HEK293T (cell line): Measurements from ENCODE around the gene MGAT2.
"Not testable (repeated sequence)": the region's sequence is repeated elsewhere in the genome, so short reads cannot be mapped to it uniquely, and the experiment has no call there.

Experiments
- CTCF ChIA-PET: fragments of 350-600 bp; formaldehyde crosslinking; extraction: SDS; loops from one replicate; lab custom pipeline; 2021; ENCODE audit warnings: antibody characterized with exemption, inconsistent platforms; lab: Yijun Ruan, JAX
- POLR2A ChIA-PET: fragments of 350-600 bp; formaldehyde crosslinking; extraction: SDS; loops from one replicate; lab custom pipeline; 2020; ENCODE audit warnings: antibody characterized with exemption, inconsistent platforms; lab: Yijun Ruan, JAX
- DNase-seq: peaks from one replicate; pipeline ENCODE4 v3.0.0; 2012; ENCODE audit warnings: mixed read lengths; ENCODE audit errors: extremely low spot score
- ARNT ChIP-seq: fragments of 450-650 bp; IDR thresholded peaks from 2 replicates; pipeline ENCODE4 v1.6.1; 2017; ENCODE audit warnings: mild to moderate bottlenecking
- BHLHE40 ChIP-seq: fragments of 450-650 bp; IDR thresholded peaks from 2 replicates; pipeline ENCODE4 v1.6.1; 2016; ENCODE audit warnings: mild to moderate bottlenecking, moderate library complexity, borderline replicate concordance
- CTBP1 ChIP-seq: fragments of 450-650 bp; IDR thresholded peaks from 2 replicates; pipeline ENCODE4 v1.6.1; 2016; ENCODE audit warnings: borderline replicate concordance
- ELF4 ChIP-seq: fragments of 450-650 bp; IDR thresholded peaks from 2 replicates; pipeline ENCODE4 v1.6.1; 2017; ENCODE audit warnings: antibody characterized with exemption
- FOXA1 ChIP-seq: fragments of 450-650 bp; IDR thresholded peaks from 2 replicates; pipeline ENCODE4 v1.6.1; 2016; ENCODE audit warnings: mild to moderate bottlenecking
- FOXK2 ChIP-seq: fragments of 450-650 bp; IDR thresholded peaks from 2 replicates; pipeline ENCODE4 v1.6.1; 2016; ENCODE audit warnings: mild to moderate bottlenecking
- FOXM1 ChIP-seq: fragments of 450-650 bp; IDR thresholded peaks from 2 replicates; pipeline ENCODE4 v1.6.1; 2017; ENCODE audit warnings: mild to moderate bottlenecking, borderline replicate concordance
- HDGF ChIP-seq: fragments of 450-650 bp; IDR thresholded peaks from 2 replicates; pipeline ENCODE4 v1.6.1; 2017; ENCODE audit warnings: antibody characterized with exemption, borderline replicate concordance
- L3MBTL2 ChIP-seq: fragments of 450-650 bp; conservative IDR thresholded peaks from 2 replicates; pipeline ENCODE4 v1.6.1; 2016; ENCODE audit warnings: mild to moderate bottlenecking
- LEF1 ChIP-seq: fragments of 450-650 bp; IDR thresholded peaks from 2 replicates; pipeline ENCODE4 v1.6.1; 2017; ENCODE audit warnings: mild to moderate bottlenecking, borderline replicate concordance
- NFRKB ChIP-seq: fragments of 450-650 bp; IDR thresholded peaks from 2 replicates; pipeline ENCODE4 v1.6.1; 2016; ENCODE audit warnings: mild to moderate bottlenecking, moderate library complexity
- PKNOX1 ChIP-seq: fragments of 450-650 bp; IDR thresholded peaks from 2 replicates; pipeline ENCODE4 v1.6.1; 2016
- SP1 ChIP-seq: fragments of 450-650 bp; IDR thresholded peaks from 2 replicates; pipeline ENCODE4 v1.6.1; 2017
- SUZ12 ChIP-seq: fragments of 450-650 bp; IDR thresholded peaks from 2 replicates; pipeline ENCODE4 v1.6.1; 2016; ENCODE audit warnings: mild to moderate bottlenecking
- TARDBP ChIP-seq: fragments of 450-650 bp; IDR thresholded peaks from 2 replicates; pipeline ENCODE4 v1.6.1; 2016
- ZNF384 ChIP-seq: fragments of 450-650 bp; IDR thresholded peaks from 2 replicates; pipeline ENCODE4 v1.6.1; 2016

The MGAT2 gene

DNA sequence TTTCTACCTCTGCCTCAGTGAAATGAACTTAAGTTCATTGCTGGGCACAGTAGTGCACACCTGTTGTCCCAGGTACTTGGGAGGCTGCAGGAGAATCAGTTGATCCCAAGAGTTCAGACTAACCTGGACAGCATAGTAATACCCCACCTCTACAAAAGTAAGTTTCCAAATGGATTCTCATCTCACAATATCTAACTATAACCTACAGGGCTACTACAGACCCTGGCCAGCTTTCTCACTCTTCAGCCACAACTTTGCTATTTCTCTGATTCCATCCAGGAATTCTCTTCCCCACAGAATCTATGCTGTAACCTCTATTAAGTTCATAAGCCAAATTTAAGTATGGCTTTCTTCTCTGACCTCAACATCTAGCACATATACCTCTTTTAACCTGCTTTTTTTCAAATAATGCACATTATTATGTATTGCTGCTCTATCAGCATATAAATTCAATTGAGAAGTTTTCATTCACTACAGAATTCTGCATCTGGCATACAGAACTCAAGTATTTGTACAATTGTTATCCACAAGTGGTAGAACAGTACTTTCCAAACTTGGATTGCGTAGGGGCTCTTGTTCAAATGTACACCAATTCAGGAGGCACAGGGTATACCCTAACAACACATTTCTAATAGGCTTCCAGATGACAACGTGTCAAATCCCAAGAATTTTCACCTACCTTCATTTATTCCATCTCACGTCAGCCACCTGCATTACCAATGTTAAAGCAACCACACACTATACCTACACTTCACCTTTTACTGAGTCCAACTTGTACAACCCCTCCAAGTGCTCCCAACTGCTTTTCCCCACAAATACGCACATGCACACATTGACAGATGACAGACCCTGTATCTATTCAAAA is 38.3 kb upstream of the MGAT2 start:
- POLR2A ChIA-PET, result interaction anchor here (1.2 kb wide), 1 partner anchor 13 kb away, joined by 3 read pairs; no protein-coding TSS in a partner anchor
- DNase-seq, result no peak
- CTCF ChIA-PET, result interaction anchor here (0.5 kb wide), 1 partner anchor 115 kb away, joined by 5 read pairs; no protein-coding TSS in a partner anchor
- TF ChIP-seq FOXM1 (no peak), TARDBP (no peak), FOXK2 (no peak), HDGF (no peak), NFRKB (no peak), FOXA1 (no peak), ELF4 (peak; percentile 35)

DNA sequence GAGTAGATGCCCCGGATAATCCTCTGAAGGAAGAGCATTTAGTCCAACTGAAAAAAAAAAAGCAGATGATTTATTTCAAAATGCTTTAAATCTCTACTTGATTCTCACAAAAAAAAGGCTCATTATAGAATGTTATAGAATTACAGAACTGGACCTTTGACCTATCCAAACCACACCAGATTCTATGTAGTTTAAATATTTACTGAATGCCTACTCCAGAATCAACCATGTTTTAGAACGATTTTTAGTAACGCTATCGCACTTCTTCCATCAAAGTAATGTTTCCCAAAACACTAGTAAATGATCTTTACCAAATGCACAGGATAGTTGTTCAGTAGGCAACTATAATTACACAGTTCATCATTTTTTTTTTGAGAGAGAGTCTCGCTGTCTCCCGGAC is 37.0 kb upstream of the MGAT2 start:
- DNase-seq, result no peak
- TF ChIP-seq HDGF, result no peak
- ChIA-PET CTCF (no interaction called here), POLR2A (no interaction called here)

GRCh38 chr14:49584058-49584457 is 36.5 kb upstream of the MGAT2 start:
- POLR2A ChIA-PET, result no interaction called here
- no peak for DNase-seq
- CTCF ChIA-PET, result no interaction called here
- no peak for TF ChIP-seq HDGF
- no peak for TF ChIP-seq ELF4
- TF ChIP-seq BHLHE40, result no peak
- TF ChIP-seq FOXK2, result no peak
- TF ChIP-seq ZNF384, result no peak
- TF ChIP-seq CTBP1, result no peak
- no peak for TF ChIP-seq FOXA1
- TF ChIP-seq LEF1, result no peak
- TF ChIP-seq SUZ12, result no peak
- no peak for TF ChIP-seq NFRKB
- no peak for TF ChIP-seq ARNT
- no peak for TF ChIP-seq SP1
- no peak for TF ChIP-seq FOXM1
- no peak for TF ChIP-seq L3MBTL2
- TF ChIP-seq TARDBP, result no peak
- TF ChIP-seq PKNOX1, result no peak

DNA sequence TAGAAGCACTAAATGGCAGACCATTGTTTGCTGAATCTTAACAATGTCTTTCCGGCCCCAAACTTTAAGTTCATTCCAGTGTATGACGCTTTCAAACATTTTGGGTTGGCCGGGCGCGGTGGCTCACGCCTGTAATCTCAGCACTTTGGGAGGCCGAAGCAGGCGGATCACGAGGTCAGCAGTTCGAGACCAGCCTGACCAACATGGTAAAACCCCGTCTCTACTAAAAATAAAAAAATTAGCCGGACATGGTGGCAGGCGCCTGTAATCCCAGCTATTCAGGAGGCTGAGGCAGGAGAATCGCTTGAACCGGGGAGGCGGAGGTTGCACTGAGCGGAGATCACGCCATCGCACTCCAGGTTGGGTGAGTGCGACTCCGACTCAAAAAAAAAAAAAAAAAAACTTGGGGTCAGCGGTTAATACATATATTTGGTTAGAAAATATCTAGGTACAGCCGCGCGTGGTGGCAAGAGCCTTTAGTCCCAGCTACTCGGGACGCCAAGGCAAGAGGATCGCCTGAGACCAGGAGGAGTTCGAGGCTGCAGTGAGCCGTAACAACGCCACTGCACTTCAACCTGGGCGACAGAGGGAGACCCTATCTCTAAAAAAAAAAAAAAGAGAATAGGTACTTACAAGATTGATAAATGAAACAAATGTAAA is 35.5 kb upstream of the MGAT2 start:
- POLR2A ChIA-PET, result interaction anchor here (0.7 to 3.3 kb wide), 5 partner anchors 10 to 509 kb away, joined by 3 to 40 read pairs (median 4); partner anchors contain the start of genes LRR1, MGAT2 and RPL36AL
- CTCF ChIA-PET, result interaction anchor here (0.5 to 3.0 kb wide), 5 partner anchors 10 to 308 kb away, joined by 3 to 16 read pairs (median 3); partner anchors contain the start of gene ARF6
- not testable (repeated sequence) for DNase-seq

GRCh38 chr14:49585803-49586672 is 34.6 kb upstream of the MGAT2 start, which contains the start of gene RPS29:
RPS29 (minus strand) TSS chr14:49586380; CDS start chr14:49586346, 34 bp downstream.
- TF ChIP-seq L3MBTL2, result peak; percentile 62
- peak; percentile 75 for TF ChIP-seq ELF4
- no peak for TF ChIP-seq ZNF384
- peak; percentile 94 for DNase-seq
- ChIA-PET CTCF (interaction anchor here (0.5 to 3.0 kb wide), 7 partner anchors 10 to 1723 kb away, joined by 3 to 16 read pairs (median 5); partner anchors contain the start of genes ARF6, MGAT2 and RPL36AL), POLR2A (interaction anchor here (0.5 to 3.3 kb wide), 23 partner anchors 8 to 508 kb away, joined by 3 to 41 read pairs (median 5); partner anchors contain the start of genes DNAAF2, LRR1, MGAT2 and POLE2)

- DNase-seq, result peak; percentile 23
- TF ChIP-seq ELF4 (no peak), CTBP1 (no peak), FOXK2 (no peak), TARDBP (no peak), L3MBTL2 (no peak), FOXM1 (no peak), BHLHE40 (no peak), FOXA1 (no peak), SP1 (no peak), NFRKB (no peak)
- ChIA-PET CTCF (interaction anchor here (0.6 to 3.0 kb wide), 8 partner anchors 9 to 1722 kb away, joined by 3 to 16 read pairs (median 6); partner anchors contain the start of genes LRR1, MGAT2 and RPL36AL), POLR2A (interaction anchor here (0.5 to 3.3 kb wide), 21 partner anchors 8 to 276 kb away, joined by 3 to 41 read pairs (median 5); partner anchors contain the start of genes DNAAF2, LRR1, MGAT2 and POLE2)
These were observed 33.7 kb upstream of the MGAT2 start for GRCh38 chr14:49586673-49587460.
